B cell (primary cell): ENCODE measurements around the gene HYAL1. TPM values are rescaled to one million over a fixed set of nuclear protein-coding genes. Genes with fewer than 3 reads are reported as not detected.

Source experiments
- ATAC-seq: fragments of 200-7000 bp; cut with Tn5 transposase; one replicate; pipeline ENCODE4 v1.10.0; 2021; ENCODE audit warnings: low read depth, mild to moderate bottlenecking, moderate number of reproducible peaks, moderate library complexity
- CTCF ChIA-PET: fragments of 350-600 bp; sonication (Branson Sonifier 250); formaldehyde crosslinking; loops from one replicate; lab custom pipeline; 2021; ENCODE audit warnings: antibody characterized with exemption, inconsistent platforms; lab: Charles Lee
- POLR2A ChIA-PET: fragments of 350-600 bp; sonication (Branson Sonifier 250); formaldehyde crosslinking; loops from one replicate; lab custom pipeline; 2021; ENCODE audit warnings: antibody characterized with exemption; lab: Charles Lee
- DNase-seq: peaks from one replicate; pipeline ENCODE4 v3.0.0; 2013
- H2AFZ ChIP-seq: 2 replicates; pipeline ENCODE4 v1.6.1; 2012; ENCODE audit warnings: mild to moderate bottlenecking, low read depth, low read length; ENCODE audit not compliant: insufficient read depth, poor library complexity, severe bottlenecking
- H3K27ac ChIP-seq, 2 donors: 1 replicate in 1 of 2; 2 replicates in 1 of 2; pipeline ENCODE4 v1.5.1; 2012 to 2013; ENCODE audit warnings: low read length in 2 of 2, mild to moderate bottlenecking in 2 of 2, moderate library complexity in 1 of 2
- H3K27me3 ChIP-seq, 4 experiments: fragments of 200-600 bp in 1 of 4; sonication (generic) in 1 of 4; replicated peaks in 1 of 4; 1 replicate in 2 of 4; 2 replicates in 2 of 4; pipeline versions ENCODE4 v1.6.1 to v1.7.0; 2013 to 2016; ENCODE audit warnings: low read length in 3 of 4, mild to moderate bottlenecking in 2 of 4, mixed read lengths in 1 of 4, moderate library complexity in 1 of 4; ENCODE audit not compliant: insufficient read depth in 4 of 4, control insufficient read depth in 3 of 4; ENCODE audit errors: control extremely low read depth in 1 of 4
- H3K36me3 ChIP-seq, 2 experiments: replicated peaks in 1 of 2; 1 replicate in 1 of 2; 2 replicates in 1 of 2; pipeline versions ENCODE4 v1.6.1 to v1.7.1; 2013; ENCODE audit warnings: low read length in 1 of 2; ENCODE audit not compliant: insufficient read depth in 2 of 2, control insufficient read depth in 1 of 2; ENCODE audit errors: control extremely low read depth in 1 of 2, extremely low read depth in 1 of 2
- H3K4me1 ChIP-seq, 2 donors: fragments of 200-600 bp in 1 of 2; sonication (generic) in 1 of 2; 1 replicate in 1 of 2; 2 replicates in 1 of 2; pipeline versions ENCODE4 v1.5.1 to v1.6.1; 2013 to 2017; ENCODE audit warnings: low read length in 2 of 2; ENCODE audit not compliant: control insufficient read depth in 2 of 2, insufficient read depth in 2 of 2
- H3K4me2 ChIP-seq: replicated peaks from 2 replicates; pipeline ENCODE3; 2012; ENCODE audit warnings: mild to moderate bottlenecking, low read depth, low read length; ENCODE audit not compliant: poor library complexity, severe bottlenecking
- H3K4me3 ChIP-seq, 5 experiments: fragments of 200-600 bp in 1 of 5; sonication (generic) in 1 of 5; 1 replicate in 3 of 5; 2 replicates in 2 of 5; pipeline versions ENCODE4 v1.5.1 to v1.7.0; 2011 to 2016; ENCODE audit warnings: low read length in 4 of 5, mild to moderate bottlenecking in 4 of 5, low read depth in 2 of 5, control low read depth in 1 of 5, moderate library complexity in 1 of 5; ENCODE audit not compliant: insufficient read depth in 1 of 5; ENCODE audit errors: control extremely low read depth in 1 of 5, extremely low read depth in 1 of 5
- H3K79me2 ChIP-seq: fragments of 200-600 bp; sonication (generic); one replicate; pipeline ENCODE4 v1.6.0; 2016; ENCODE audit warnings: low read length; ENCODE audit not compliant: control insufficient read depth, insufficient read depth
- H3K9ac ChIP-seq: fragments of 200-600 bp; sonication (generic); 2 replicates; pipeline ENCODE4 v1.6.1; 2017; ENCODE audit warnings: mild to moderate bottlenecking, low read length, moderate library complexity
- H3K9me3 ChIP-seq, 3 donors: one replicate each; pipeline versions ENCODE4 v1.6.1 to v1.7.1; 2013; ENCODE audit warnings: low read length in 2 of 3; ENCODE audit not compliant: control insufficient read depth in 2 of 3, insufficient read depth in 1 of 3; ENCODE audit errors: control extremely low read depth in 1 of 3
- H4K20me1 ChIP-seq: 2 replicates; pipeline ENCODE4 v1.6.0; 2012; ENCODE audit warnings: mild to moderate bottlenecking, low read length; ENCODE audit not compliant: insufficient read depth, control insufficient read depth, poor library complexity, severe bottlenecking
- H3K27ac Mint-ChIP-seq: one replicate; pipeline ENCODE4 v1.8.0; 2021; ENCODE audit warnings: mixed read lengths
- H3K27me3 Mint-ChIP-seq: one replicate; pipeline ENCODE4 v1.8.0; 2021; ENCODE audit warnings: mixed read lengths
- H3K4me1 Mint-ChIP-seq: one replicate; pipeline ENCODE4 v1.8.0; 2021; ENCODE audit warnings: mixed read lengths
- H3K4me3 Mint-ChIP-seq: one replicate; pipeline ENCODE4 v1.8.0; 2021; ENCODE audit warnings: mixed read lengths
- H3K9me3 Mint-ChIP-seq: one replicate; pipeline ENCODE4 v1.8.0; 2022; ENCODE audit warnings: mixed read lengths; ENCODE audit not compliant: insufficient read depth
- EZH2 ChIP-seq: IDR thresholded peaks from 2 replicates; pipeline ENCODE4 v1.6.1; 2012; ENCODE audit warnings: borderline replicate concordance, low read depth, mild to moderate bottlenecking, moderate library complexity, low read length; ENCODE audit not compliant: insufficient read depth, poor library complexity, severe bottlenecking
- WGBS: methylation state at CpG from one replicate; pipeline ENCODE4 v1.1.5; 2013; ENCODE audit warnings: missing lambda C conversion rate; ENCODE audit not compliant: insufficient coverage; 5-methylcytosine and 5-hydroxymethylcytosine counted together
- intact Hi-C: fragments of 100-400 bp; cut with micrococcal nuclease; formaldehyde crosslinking; loops from one replicate; pipeline ENCODE4 v1.10.0; 2022
- polyA plus RNA-seq: library from polyadenylated mRNA; depleted of rRNA; stranded (reverse); fragments of >200 nt; gene quantifications from 2 replicates; pipeline ENCODE4 v1.2.3, GENCODE V29; 2012
- total RNA-seq, 2 donors: library from RNA; stranded (reverse); fragments of 120-200 nt in 1 of 2; gene quantifications; 1 replicate in 1 of 2; 2 replicates in 1 of 2; pipeline versions ENCODE4 v1.2.3 to v1.2.4, GENCODE V29; 2013 to 2022
- TF ChIP-seq, protein P1 (sequence below): fragments of 200-600 bp; IDR thresholded peaks from one replicate; pipeline ENCODE4 v1.8.0; 2022; ENCODE audit warnings: antibody characterized with exemption, mild to moderate bottlenecking

HYAL1 gene
- total and polyA plus RNA-seq, 2 donors (not counting 1 experiment from before 2014, with no cell fraction given), result 0.12 to 0.30 TPM

- Histone ChIP-seq H2AFZ (no peak overlapping the region), H3K79me2 (no peaks in the 10 kb centered on the region), H3K4me3 (no peak overlapping the region), H4K20me1 (no peaks in the 10 kb centered on the region), H3K4me2 (peak overlapping the region; percentile 26), H3K9me3 (peaks cover 0 to 3% (median 0%) of the 10 kb centered on the region in 3 donors), H3K4me1 (peaks cover 25 to 57% of the 10 kb centered on the region in 2 donors), H3K36me3 (peaks cover 0 to 3% of the 10 kb centered on the region in 2 experiments), H3K27ac (no peak overlapping the region), H3K27me3 (no peaks in the 10 kb centered on the region), H3K9ac (no peak overlapping the region)
- WGBS, result 92% methylated on average over 11 of the region's 11 CpGs
- DNase-seq, result no peak
- no peak for TF ChIP-seq EZH2
- TF ChIP-seq, protein P1, sequence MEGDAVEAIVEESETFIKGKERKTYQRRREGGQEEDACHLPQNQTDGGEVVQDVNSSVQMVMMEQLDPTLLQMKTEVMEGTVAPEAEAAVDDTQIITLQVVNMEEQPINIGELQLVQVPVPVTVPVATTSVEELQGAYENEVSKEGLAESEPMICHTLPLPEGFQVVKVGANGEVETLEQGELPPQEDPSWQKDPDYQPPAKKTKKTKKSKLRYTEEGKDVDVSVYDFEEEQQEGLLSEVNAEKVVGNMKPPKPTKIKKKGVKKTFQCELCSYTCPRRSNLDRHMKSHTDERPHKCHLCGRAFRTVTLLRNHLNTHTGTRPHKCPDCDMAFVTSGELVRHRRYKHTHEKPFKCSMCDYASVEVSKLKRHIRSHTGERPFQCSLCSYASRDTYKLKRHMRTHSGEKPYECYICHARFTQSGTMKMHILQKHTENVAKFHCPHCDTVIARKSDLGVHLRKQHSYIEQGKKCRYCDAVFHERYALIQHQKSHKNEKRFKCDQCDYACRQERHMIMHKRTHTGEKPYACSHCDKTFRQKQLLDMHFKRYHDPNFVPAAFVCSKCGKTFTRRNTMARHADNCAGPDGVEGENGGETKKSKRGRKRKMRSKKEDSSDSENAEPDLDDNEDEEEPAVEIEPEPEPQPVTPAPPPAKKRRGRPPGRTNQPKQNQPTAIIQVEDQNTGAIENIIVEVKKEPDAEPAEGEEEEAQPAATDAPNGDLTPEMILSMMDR, result no peak
- ChIA-PET CTCF (interaction anchor here (1.3 to 2.0 kb wide), 2 partner anchors 12 to 224 kb away, joined by 3 to 6 read pairs; no protein-coding TSS in a partner anchor), POLR2A (interaction anchor here (0.6 kb wide), 1 partner anchor 26 kb away, joined by 5 read pairs; no protein-coding TSS in a partner anchor)
- H3K9me3 Mint-ChIP-seq, result no peaks in the 10 kb centered on the region
- no peak overlapping the region for H3K4me3 Mint-ChIP-seq
- H3K27me3 Mint-ChIP-seq, result no peaks in the 10 kb centered on the region
- H3K27ac Mint-ChIP-seq, result peak overlapping the region; percentile 72
- H3K4me1 Mint-ChIP-seq, result peaks cover 44% of the 10 kb centered on the region
- ATAC-seq, result no peak
- intact Hi-C loops, result no loop called here
These were observed 14.8 kb upstream of the HYAL1 start for GRCh38 chr3:50318163-50318562.

DNA sequence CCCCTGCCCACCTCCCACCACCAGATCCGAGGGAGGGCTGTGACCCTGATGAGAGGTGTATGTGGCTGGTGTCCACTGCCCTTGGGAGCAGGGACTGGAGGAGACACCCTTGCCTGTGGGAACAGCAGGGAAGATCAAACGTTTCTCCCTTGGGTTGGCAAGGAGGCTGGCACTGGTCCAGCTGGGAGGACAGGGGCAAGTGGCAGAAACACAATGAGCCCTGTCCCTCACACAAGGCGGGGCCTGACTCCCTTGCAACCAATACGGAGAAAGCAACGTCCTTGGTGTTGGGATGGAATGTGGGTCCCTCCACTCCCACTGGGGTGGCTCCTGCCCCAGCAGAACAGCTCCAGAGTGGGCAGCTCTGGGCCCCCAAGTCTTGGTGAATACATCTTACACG lies 13.9 kb upstream of the HYAL1 start:
- Mint-ChIP-seq H3K27me3 (no peaks in the 10 kb centered on the region), H3K4me3 (no peak overlapping the region), H3K9me3 (no peaks in the 10 kb centered on the region), H3K27ac (no peak overlapping the region), H3K4me1 (peaks cover 39% of the 10 kb centered on the region)
- no peak overlapping the region for H3K4me2 ChIP-seq
- no peak overlapping the region for H3K4me3 ChIP-seq
- ATAC-seq (no peak), DNase-seq (no peak)
- TF ChIP-seq, protein P1, result no peak
- TF ChIP-seq EZH2, result no peak
- H3K27ac ChIP-seq, result peak overlapping the region in 1 of 2 donors; percentile 4
- CTCF ChIA-PET, result no interaction called here
- H2AFZ ChIP-seq, result no peak overlapping the region
- peaks cover 0 to 3% of the 10 kb centered on the region in 2 experiments for H3K36me3 ChIP-seq
- POLR2A ChIA-PET, result interaction anchor here (0.6 to 1.3 kb wide), 2 partner anchors 18 to 370 kb away, joined by 3 to 4 read pairs; no protein-coding TSS in a partner anchor
- no peak overlapping the region for H3K9ac ChIP-seq
- H3K79me2 ChIP-seq, result no peaks in the 10 kb centered on the region
- H3K27me3 ChIP-seq, result no peaks in the 10 kb centered on the region
- no peaks in the 10 kb centered on the region for H4K20me1 ChIP-seq
- 88% methylated on average over 2 of the region's 6 CpGs for WGBS
- intact Hi-C loops, result no loop called here
- H3K4me1 ChIP-seq, result peaks cover 25 to 53% of the 10 kb centered on the region in 2 donors
- peaks cover 0 to 3% (median 0%) of the 10 kb centered on the region in 3 donors for H3K9me3 ChIP-seq
